K562 (cell line): ENCODE results near the gene TBC1D17. TPM values are rescaled to one million over a fixed set of nuclear protein-coding genes. Genes with fewer than 3 reads are reported as not detected.

Experiments used
- ARID2 ChIP-seq: fragments of 450-650 bp; IDR thresholded peaks from 2 replicates; pipeline ENCODE4 v1.6.1; 2017; ENCODE audit warnings: antibody characterized with exemption, mild to moderate bottlenecking
- ARNT ChIP-seq, 2 experiments: fragments of 450-650 bp; IDR thresholded peaks; 2 replicates each; pipeline ENCODE4 v1.6.1; 2016; ENCODE audit warnings: mild to moderate bottlenecking in 1 of 2
- ATF7 ChIP-seq: fragments of 450-650 bp; IDR thresholded peaks from 2 replicates; pipeline ENCODE4 v1.7.1; 2014; ENCODE audit warnings: mild to moderate bottlenecking, moderate library complexity
- BRF1 ChIP-seq: IDR thresholded peaks from 3 replicates; pipeline ENCODE4 v1.6.1; 2011; ENCODE audit warnings: borderline replicate concordance, mild to moderate bottlenecking; ENCODE audit not compliant: insufficient read length; ENCODE audit errors: extremely low read depth
- CBX3 ChIP-seq, 2 experiments: IDR thresholded peaks; 1 replicate in 1 of 2; 2 replicates in 1 of 2; pipeline ENCODE4 v1.6.1; 2012; ENCODE audit warnings: inconsistent platforms in 2 of 2, low read length in 2 of 2, borderline replicate concordance in 1 of 2, control low read depth in 1 of 2
- CBX8 ChIP-seq: fragments of 200-600 bp; sonication (generic); IDR thresholded peaks from 2 replicates; pipeline ENCODE4 v1.6.1; 2012; ENCODE audit warnings: borderline replicate concordance, mixed run types, low read depth, mild to moderate bottlenecking, moderate library complexity, mixed read lengths, low read length, control low read depth, inconsistent platforms; ENCODE audit not compliant: poor library complexity, severe bottlenecking; ENCODE audit errors: extremely low read depth
- EZH2 ChIP-seq: IDR thresholded peaks from 2 replicates; pipeline ENCODE4 v1.6.1; 2012; ENCODE audit warnings: low read depth, mild to moderate bottlenecking, inconsistent platforms, low read length, borderline replicate concordance
- FOSL1 ChIP-seq: fragments of 200-800 bp; sonication (Bioruptor generic); conservative IDR thresholded peaks from 2 replicates; pipeline ENCODE4 v1.6.1; 2016; ENCODE audit warnings: missing genetic modification characterization, missing compliant biosample characterization
- HDAC2 ChIP-seq: fragments of 450-650 bp; IDR thresholded peaks from 2 replicates; pipeline ENCODE4 v1.6.1; 2016; ENCODE audit warnings: mild to moderate bottlenecking
- KDM1A ChIP-seq, 2 experiments: fragments of 450-650 bp; IDR thresholded peaks; 2 replicates each; pipeline ENCODE4 v1.6.1; 2016; ENCODE audit warnings: mild to moderate bottlenecking in 2 of 2
- KDM4B ChIP-seq, 2 experiments: fragments of 450-650 bp in 1 of 2; sonication (generic) in 1 of 2; IDR thresholded peaks; 2 replicates each; pipeline ENCODE4 v1.6.1; 2016 to 2017; ENCODE audit warnings: borderline replicate concordance in 2 of 2, antibody characterized with exemption in 1 of 2, low read depth in 1 of 2, mild to moderate bottlenecking in 1 of 2
- MEF2A ChIP-seq: IDR thresholded peaks from 2 replicates; pipeline ENCODE4 v1.6.1; 2011; ENCODE audit warnings: low read depth, mild to moderate bottlenecking, low read length, moderate library complexity; ENCODE audit not compliant: control insufficient read depth
- MYNN ChIP-seq, 2 experiments: sonication (generic); formaldehyde crosslinking in 1 of 2; IDR thresholded peaks; 2 replicates each; pipeline versions ENCODE4 v1.5.0 to v1.6.1; 2016 to 2020; ENCODE audit warnings: antibody characterized with exemption in 1 of 2, missing genetic modification reagents in 1 of 2
- NFYB ChIP-seq: IDR thresholded peaks from 2 replicates; pipeline ENCODE4 v1.6.1; 2011; ENCODE audit warnings: mild to moderate bottlenecking, moderate library complexity; ENCODE audit not compliant: insufficient read length; ENCODE audit errors: extremely low read depth
- PHB ChIP-seq: fragments of 250-450 bp; sonication (Bioruptor Pico); IDR thresholded peaks from 2 replicates; pipeline ENCODE4 v1.5.0; 2021
- PHF20 ChIP-seq: fragments of 450-650 bp; IDR thresholded peaks from 2 replicates; pipeline ENCODE4 v1.6.1; 2018; ENCODE audit not compliant: partially characterized antibody
- PTBP1 ChIP-seq: fragments of 200-400 bp; formaldehyde crosslinking; IDR thresholded peaks from 2 replicates; pipeline ENCODE4 v1.6.1; 2017; ENCODE audit warnings: low read depth, low read length
- SMAD4 ChIP-seq: fragments of 250-450 bp; sonication (Bioruptor Pico); conservative IDR thresholded peaks from 2 replicates; pipeline ENCODE4 v1.8.0; 2021; ENCODE audit warnings: inconsistent platforms, mild to moderate bottlenecking, moderate library complexity
- SNRNP70 ChIP-seq: fragments of 200-400 bp; formaldehyde crosslinking; optimal IDR thresholded peaks from 2 replicates; pipeline ENCODE3; 2017; ENCODE audit warnings: low read depth, low read length
- SUPT5H ChIP-seq: fragments of 450-650 bp; IDR thresholded peaks from 2 replicates; pipeline ENCODE4 v1.6.1; 2016
- TAF1 ChIP-seq: IDR thresholded peaks from 2 replicates; pipeline ENCODE4 v1.6.1; 2011; ENCODE audit warnings: mild to moderate bottlenecking, low read length, moderate library complexity; ENCODE audit not compliant: insufficient read depth, control insufficient read depth, severe bottlenecking; ENCODE audit errors: extremely low read depth
- TAF15 ChIP-seq: fragments of 200-400 bp; formaldehyde crosslinking; IDR thresholded peaks from 2 replicates; pipeline ENCODE4 v1.6.1; 2017; ENCODE audit warnings: mild to moderate bottlenecking, low read depth, low read length, moderate library complexity
- ZNF431 ChIP-seq: sonication (generic); formaldehyde crosslinking; IDR thresholded peaks from 2 replicates; pipeline ENCODE4 v1.8.0; 2022; ENCODE audit warnings: mild to moderate bottlenecking, missing genetic modification reagents
- polyA plus RNA-seq, 8 experiments: library from polyadenylated mRNA; depleted of rRNA in 4 of 8; stranded (reverse) in 5 of 8; unstranded in 3 of 8; fragments of >200 nt; fragmentation: Nextera tagmentation in 2 of 8; fragmentation: Illumina TruSeq in 1 of 8; extraction: Ambion mirVana in 2 of 8; extraction: Trizol in 1 of 8; gene quantifications; 2 replicates each; pipeline versions ENCODE4 v1.2.1 to v1.2.3, GENCODE V29; 2011 to 2014; ENCODE audit warnings: inconsistent platforms in 1 of 8, missing spikeins in 1 of 8
- total RNA-seq, 7 experiments: library from RNA; depleted of rRNA in 6 of 7; stranded (reverse); fragments of >200 nt in 6 of 7; fragmentation: Illumina TruSeq in 2 of 7; extraction: Trizol in 2 of 7; gene quantifications; 2 replicates each; pipeline versions ENCODE4 v1.2.1 to v1.2.3, GENCODE V29; 2011 to 2021; ENCODE audit warnings: low replicate concordance in 1 of 7
- TF ChIP-seq, protein P1 (sequence below): sonication (generic); formaldehyde crosslinking; IDR thresholded peaks from 2 replicates; pipeline ENCODE4 v1.8.0; 2022; ENCODE audit warnings: missing genetic modification reagents, mild to moderate bottlenecking, borderline replicate concordance
- TF ChIP-seq, protein P2 (sequence below): fragments of 250-450 bp; sonication (Bioruptor Pico); IDR thresholded peaks from 2 replicates; pipeline ENCODE4 v1.9.0; 2021; ENCODE audit warnings: mild to moderate bottlenecking
- TF ChIP-seq, protein P3 (sequence below): fragments of 250-450 bp; sonication (Bioruptor Pico); IDR thresholded peaks from 2 replicates; pipeline ENCODE4 v1.8.0; 2022; ENCODE audit warnings: moderate library complexity, mild to moderate bottlenecking, inconsistent platforms

Gene TBC1D17
- total and polyA plus RNA-seq, 9 of the 15 experiments (the other 6 are each of a cell fraction or from before 2014, with no cell fraction given) = 0.42 to 16.0 (median 3.8) TPM

- no peak for TF ChIP-seq MEF2A
- 0 out of 2 replicates have a peak, but pooled peaks have one; percentile 25 for TF ChIP-seq MYNN (IDR thresholded peaks at IDR 0.05)
- no peak for TF ChIP-seq MYNN (CRISPR knock-in tag; IDR thresholded peaks at IDR 0.05)
- TF ChIP-seq CBX8 = no peak
- no peak for TF ChIP-seq TAF1
- no peak for TF ChIP-seq BRF1
- no peak for TF ChIP-seq TAF15
- no peak for TF ChIP-seq SNRNP70
- TF ChIP-seq, protein P1, sequence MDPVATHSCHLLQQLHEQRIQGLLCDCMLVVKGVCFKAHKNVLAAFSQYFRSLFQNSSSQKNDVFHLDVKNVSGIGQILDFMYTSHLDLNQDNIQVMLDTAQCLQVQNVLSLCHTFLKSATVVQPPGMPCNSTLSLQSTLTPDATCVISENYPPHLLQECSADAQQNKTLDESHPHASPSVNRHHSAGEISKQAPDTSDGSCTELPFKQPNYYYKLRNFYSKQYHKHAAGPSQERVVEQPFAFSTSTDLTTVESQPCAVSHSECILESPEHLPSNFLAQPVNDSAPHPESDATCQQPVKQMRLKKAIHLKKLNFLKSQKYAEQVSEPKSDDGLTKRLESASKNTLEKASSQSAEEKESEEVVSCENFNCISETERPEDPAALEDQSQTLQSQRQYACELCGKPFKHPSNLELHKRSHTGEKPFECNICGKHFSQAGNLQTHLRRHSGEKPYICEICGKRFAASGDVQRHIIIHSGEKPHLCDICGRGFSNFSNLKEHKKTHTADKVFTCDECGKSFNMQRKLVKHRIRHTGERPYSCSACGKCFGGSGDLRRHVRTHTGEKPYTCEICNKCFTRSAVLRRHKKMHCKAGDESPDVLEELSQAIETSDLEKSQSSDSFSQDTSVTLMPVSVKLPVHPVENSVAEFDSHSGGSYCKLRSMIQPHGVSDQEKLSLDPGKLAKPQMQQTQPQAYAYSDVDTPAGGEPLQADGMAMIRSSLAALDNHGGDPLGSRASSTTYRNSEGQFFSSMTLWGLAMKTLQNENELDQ (CRISPR knock-in tag) = no peak
- TF ChIP-seq ARID2 = no peak
- TF ChIP-seq, protein P2, sequence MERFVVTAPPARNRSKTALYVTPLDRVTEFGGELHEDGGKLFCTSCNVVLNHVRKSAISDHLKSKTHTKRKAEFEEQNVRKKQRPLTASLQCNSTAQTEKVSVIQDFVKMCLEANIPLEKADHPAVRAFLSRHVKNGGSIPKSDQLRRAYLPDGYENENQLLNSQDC = no peak
- no peak for TF ChIP-seq ATF7
- no peak for TF ChIP-seq ZNF431 (CRISPR knock-in tag)
- no peak for TF ChIP-seq SUPT5H
- TF ChIP-seq CBX3 (IDR thresholded peaks at IDR 0.05; ENCODE audit: borderline replicate concordance in 1 of 2, low read length in 2 of 2) = no peak; a peak in 1 of 3 replicates
- TF ChIP-seq, protein P3, sequence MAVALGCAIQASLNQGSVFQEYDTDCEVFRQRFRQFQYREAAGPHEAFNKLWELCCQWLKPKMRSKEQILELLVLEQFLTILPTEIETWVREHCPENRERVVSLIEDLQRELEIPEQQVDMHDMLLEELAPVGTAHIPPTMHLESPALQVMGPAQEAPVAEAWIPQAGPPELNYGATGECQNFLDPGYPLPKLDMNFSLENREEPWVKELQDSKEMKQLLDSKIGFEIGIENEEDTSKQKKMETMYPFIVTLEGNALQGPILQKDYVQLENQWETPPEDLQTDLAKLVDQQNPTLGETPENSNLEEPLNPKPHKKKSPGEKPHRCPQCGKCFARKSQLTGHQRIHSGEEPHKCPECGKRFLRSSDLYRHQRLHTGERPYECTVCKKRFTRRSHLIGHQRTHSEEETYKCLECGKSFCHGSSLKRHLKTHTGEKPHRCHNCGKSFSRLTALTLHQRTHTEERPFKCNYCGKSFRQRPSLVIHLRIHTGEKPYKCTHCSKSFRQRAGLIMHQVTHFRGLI (CRISPR knock-in tag) = no peak
- no peak for TF ChIP-seq NFYB
- TF ChIP-seq PHB (CRISPR knock-in tag) = no peak
- TF ChIP-seq HDAC2 = peak; percentile 76; the same call in 1 of the 2 replicates
- TF ChIP-seq KDM1A (IDR thresholded peaks at IDR 0.05) = peak in 1 of 2 experiments; percentile 85; a peak in 3 of 4 replicates
- peak; percentile 83; the same call in 1 of the 2 replicates for TF ChIP-seq PTBP1
- TF ChIP-seq KDM4B (IDR thresholded peaks at IDR 0.05; ENCODE audit: borderline replicate concordance in 2 of 2, low read depth in 1 of 2) = no peak
- no peak for TF ChIP-seq EZH2
- no peak; the same call in 1 of the 2 replicates for TF ChIP-seq SMAD4 (CRISPR knock-in tag)
- TF ChIP-seq PHF20 = peak; percentile 35
- 0 out of 4 replicates have a peak, but pooled peaks of 1 of the 2 experiments have one; percentile 25 for TF ChIP-seq ARNT (IDR thresholded peaks at IDR 0.05)
- TF ChIP-seq FOSL1 (tag) = no peak
Observed at GRCh38 chr19:49870309-49870901, 7.1 kb upstream of the TBC1D17 start (continued).
